ENCODE data around the gene TMX3.

The TMX3 gene, protein sequence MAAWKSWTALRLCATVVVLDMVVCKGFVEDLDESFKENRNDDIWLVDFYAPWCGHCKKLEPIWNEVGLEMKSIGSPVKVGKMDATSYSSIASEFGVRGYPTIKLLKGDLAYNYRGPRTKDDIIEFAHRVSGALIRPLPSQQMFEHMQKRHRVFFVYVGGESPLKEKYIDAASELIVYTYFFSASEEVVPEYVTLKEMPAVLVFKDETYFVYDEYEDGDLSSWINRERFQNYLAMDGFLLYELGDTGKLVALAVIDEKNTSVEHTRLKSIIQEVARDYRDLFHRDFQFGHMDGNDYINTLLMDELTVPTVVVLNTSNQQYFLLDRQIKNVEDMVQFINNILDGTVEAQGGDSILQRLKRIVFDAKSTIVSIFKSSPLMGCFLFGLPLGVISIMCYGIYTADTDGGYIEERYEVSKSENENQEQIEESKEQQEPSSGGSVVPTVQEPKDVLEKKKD

DNA sequence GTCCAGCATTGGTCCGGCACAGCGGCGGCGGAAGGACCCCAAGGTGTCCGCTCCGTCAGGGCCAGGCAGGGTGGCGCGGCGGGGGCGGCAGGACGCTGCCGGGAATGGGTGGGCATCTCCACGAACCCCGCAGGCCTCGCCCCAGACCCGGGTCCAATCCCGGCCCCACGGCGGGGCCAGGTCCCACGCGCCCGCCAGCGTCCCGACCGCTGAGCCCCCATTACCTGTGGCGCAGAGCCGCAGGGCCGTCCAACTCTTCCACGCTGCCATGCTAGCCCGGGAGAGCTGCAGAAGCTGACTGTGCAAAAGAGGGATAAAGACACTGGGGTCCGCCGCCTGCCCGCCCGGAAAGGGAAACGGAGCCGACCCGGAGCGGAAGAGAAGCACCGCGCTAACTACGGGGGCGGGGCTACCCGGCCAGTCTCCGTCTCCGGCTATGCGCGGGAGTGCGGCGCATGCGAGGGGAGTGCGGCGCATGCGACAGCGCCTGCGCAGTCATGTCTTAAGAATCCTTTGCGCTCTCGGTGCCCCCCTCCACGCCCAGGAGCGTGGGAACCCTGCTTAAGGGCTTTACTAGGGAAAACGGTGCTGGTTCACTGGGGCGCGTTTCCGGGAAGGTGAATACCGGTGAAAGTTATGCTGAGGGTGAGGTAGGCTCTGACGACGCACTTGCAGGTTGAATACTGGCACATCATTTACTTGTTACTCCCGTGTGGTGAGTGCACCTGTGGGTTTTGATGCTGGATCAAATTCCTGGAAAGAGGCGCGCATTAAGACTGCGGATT, at the start of gene TMX3:
TMX3 (minus strand) TSS at position 397 of the 785 bp plus-strand sequence; CDS start at position 270, 127 bp downstream.
- DNase-seq: peak; percentile 89

DNA sequence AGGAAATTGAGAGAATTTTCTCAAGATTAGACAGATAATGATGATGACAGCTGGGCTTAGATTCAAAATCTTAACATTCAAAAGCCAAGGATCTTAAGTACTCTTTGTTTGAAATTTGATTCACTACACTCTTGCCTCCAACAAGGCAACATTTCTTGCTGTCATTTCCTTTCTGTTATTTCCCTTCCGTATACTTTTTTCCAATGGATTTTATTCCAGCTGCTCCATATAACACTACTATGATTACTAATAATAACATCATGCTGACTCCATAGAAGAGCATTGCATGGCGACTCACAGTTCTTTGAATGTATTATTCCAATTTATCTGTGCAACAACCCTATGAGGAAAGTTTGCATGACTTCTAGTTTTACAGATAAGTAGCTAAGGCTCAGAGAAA, 49.1 kb upstream of the TMX3 start:
- DNase-seq: no peak

DNA sequence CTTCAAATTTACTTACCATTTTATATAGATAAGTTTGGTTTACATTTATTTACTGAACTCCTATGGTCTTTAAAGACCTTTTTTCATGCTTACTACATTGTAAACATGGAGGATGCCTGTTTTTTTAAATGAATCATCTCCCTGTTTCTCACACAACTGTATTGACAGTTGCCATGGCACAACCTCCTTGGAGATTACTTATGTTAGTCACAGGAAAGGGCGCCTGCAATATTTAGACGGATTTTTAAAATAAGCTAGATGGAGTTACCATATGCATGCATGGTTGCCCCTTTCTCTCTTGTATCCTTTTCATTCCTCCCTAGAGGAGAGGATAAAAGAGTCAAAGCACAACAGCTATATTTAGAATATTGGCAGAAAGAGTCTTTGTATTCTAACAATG, 48.2 kb upstream of the TMX3 start:
- no peak for DNase-seq

DNA sequence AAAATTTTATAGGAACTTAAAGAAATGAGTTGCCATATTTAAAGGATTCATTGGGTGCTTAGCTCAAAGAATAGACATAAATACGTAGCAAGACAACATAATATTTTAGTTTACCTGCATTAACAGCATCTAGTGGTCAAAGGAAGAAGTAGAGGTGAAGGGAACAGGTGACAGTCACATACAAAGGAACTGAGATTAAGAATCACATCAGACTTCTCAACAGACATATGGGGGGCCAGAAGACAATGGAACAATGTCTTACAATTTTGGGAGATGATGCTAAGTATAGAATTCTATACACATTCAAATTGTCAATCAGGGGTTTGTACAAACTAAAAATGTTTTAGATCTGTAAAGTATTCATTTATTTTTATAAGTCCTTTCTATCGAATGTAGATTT, 44.4 kb upstream of the TMX3 start:
- DNase-seq: no peak

DNA sequence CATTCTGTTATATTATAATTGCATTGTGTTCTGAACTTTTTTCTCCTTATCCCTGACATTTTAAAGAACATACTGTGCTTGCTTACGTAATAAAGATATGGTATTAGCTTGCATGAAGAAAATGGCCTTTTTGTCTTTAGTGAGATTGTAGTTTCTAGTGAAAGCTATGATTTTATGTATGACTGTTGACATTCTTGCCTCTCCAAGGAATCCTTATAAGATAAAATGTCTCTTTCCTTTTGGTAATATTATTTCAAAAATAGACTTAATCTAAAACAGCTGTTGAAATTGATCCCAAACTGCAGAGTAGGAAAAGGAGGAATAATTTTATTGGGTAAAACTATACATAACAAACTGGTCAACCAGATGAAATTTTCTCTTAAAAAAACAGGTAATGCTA, 42.2 kb upstream of the TMX3 start:
- no peak for DNase-seq

DNA sequence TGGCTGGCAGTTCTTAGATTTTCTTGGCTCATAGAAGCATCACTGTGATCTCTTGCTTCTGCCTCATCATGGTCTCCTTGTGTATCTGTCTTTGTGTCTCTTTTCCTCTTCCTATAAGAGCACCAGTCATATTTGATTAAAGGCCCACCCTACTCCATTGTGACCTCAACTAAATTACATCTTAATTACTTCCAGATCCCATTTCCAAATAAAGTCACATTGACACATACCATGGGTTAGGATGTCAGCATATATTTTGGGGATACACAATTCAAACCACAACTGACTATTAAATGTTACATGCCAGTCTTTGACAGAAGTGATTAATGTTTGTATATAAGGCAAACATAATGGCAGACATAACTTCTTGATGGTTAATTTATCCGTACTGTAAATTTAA, 27.3 kb upstream of the TMX3 start:
- DNase-seq: no peak

DNA sequence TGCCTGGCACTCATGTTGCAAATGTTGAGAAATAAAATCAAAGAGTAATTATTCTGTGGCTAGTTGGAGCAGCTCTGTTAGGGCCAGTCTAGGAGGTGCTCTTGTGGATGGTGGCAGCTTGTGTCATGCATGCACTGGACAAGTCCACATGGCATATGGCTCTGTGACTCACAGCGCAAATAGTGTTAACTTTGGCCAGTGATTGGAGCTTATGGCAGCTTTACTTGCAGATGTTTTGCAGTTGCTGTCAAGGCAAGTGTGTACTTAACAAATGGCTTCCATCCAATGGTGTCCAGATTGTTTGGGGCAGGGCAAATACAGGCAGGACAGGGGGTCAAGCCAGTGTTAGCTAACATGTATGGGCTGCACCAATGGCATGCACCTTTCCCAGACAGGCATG, 26.1 kb upstream of the TMX3 start:
- no peak for DNase-seq

DNA sequence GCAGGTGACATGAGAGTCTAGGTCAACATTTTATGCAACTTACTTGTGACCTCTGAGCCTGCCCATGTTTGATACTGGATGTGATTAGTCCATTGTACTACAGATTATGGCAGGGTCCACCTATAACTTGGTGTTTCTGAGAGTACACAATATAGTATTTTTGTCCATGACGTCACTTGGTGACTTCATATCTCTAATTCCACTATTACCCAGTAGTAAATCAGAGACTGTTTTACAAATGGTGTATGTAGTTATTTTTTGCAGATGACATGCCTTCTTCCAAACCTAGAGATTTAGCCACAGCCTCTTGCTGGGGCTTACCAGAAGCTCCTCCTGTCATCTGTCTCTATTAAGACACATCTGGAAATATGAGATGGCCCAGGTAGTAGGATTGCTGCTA, 24.6 kb upstream of the TMX3 start:
- no peak for DNase-seq

DNA sequence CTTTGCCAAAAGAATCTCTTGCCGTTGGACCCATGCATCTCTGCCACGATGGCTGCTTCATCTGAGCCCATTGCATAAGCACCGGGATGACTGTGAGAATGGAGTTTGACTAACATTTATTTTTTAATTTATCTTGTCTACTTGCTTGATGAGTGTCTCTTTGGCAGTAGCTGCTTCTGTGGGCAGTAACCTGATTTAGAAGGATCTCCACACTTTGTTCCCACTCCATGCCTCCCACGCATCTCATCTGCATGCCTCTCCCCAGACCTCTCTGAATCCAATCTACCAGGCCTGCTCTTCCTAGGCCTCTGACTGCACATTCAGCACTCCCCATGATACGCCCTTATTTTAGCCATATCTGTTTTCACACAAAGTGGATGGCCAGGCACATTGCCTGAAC, 23.7 kb upstream of the TMX3 start:
- no peak for DNase-seq

DNA sequence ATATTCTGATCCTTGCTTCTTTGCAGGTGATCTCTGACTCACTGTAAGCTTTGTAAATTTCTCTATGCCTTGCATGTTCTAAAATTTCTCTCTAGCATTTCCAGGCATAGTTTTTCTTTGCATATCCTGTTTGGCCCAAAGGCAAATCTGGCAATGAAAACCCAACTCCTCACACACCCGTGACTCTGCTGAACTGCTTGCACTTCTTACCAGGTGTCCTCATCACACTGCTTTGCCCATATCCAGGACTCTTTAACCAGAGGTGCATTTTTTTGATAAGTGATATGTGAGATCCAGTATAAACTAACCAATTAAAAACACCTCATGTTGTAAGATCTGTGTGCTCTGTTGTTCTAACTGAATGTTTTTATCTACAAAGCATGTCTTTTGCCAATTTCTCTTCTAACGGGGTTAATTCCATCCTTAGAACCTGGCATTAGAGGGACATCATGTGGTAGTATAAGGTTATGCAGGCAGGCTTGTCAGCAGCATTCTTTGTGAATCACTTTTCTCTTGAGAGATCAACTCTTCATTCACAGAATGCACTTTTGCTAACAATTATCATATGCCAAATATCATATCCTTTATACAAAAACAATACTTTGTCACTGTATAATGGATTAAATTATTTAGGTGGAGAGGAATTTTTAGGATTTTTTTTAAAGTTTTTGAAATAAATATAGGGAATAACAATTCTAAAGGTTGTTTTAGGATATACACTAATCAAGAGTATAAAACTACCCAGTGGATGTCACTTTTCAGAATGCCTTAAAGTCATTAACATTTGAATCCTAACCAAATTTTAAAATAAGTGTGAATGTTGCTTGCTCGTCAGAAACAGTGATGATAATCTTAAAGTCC, 20.8 kb upstream of the TMX3 start:
- DNase-seq: peak; percentile 39

DNA sequence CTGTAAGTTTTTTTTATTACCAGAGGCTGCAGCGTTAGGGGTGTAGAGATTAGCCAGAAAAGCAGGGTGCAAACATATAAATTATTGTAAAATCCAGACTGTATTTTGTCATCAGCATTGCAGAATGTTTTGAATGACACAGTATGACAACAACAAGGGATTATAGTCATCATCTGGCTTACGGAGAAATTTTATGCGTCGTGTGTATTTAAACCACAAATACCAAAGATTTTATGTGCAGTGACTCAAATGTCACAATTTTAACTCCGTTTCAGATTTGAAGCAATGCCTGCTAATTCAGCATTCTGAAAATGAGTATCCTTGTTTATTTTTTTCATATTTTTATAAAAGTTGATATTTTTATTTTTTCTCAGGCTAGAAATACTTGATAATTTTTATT, 19.4 kb upstream of the TMX3 start:
- no peak for DNase-seq

DNA sequence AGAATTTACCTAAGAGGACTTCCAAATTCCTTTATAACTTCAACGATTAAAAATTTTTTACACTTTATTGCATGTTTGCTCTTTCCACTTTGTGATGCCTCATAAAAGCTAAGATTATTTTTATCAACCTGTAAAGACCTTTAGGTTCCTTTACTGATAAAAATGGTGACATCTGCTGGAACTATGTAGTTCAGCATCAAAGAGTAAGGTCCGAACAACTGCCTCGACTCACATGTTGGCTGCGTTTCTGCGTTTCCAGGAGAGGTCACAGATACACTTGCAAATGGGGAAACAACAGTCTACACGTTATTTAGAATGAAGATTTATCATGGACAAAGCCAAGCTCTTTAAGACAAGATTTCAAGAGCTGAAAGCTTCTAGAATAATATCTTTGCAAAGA, 18.8 kb upstream of the TMX3 start:
- DNase-seq: no peak

DNA sequence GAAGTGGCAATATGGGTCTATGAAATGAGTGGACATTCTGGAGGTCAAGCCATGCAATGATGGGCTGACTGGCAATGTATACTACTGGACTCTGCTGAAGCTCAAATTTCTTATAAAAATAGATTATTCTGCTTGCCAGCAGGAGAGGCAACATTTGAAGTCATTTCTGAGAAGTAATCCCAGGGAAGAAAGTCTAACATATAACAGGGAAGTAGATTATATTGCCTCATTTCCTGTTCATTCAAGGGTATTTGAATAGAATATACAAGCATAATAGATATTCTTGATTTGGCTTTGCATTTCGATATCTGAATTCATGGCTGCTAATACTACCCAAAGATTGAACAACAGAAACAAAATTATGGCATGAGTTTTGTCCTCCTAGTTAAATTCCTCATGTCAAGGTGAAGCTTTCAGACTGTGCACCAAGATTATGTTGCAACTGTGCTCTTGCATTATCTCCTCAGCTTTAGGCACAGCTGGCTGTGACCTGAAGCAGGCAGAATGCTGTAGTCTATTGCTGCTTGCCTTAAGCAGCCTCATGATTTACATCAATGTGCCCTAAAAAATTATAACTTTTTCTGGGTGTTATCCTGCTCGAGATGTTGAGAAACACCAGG, 13.3 kb upstream of the TMX3 start:
- no peak for DNase-seq

DNA sequence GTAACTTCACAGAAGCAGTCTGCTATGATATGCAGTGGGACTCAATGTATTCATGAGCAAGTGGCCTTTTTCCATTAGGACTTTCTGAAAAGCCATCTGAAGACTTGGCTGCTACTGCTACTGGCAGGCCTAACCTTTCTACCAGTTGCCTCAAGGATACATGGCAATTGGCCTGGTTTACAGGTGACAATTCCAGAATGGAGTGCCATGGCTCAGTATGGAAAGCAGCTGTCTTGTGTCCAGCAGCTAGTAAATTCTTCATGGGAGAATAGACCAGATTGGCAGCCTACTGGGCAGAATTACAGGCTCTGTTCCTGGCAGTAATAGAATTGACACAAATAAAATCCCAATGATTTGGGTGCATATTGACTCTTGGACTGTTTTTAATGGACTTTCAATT, 12.6 kb upstream of the TMX3 start:
- DNase-seq: no peak

DNA sequence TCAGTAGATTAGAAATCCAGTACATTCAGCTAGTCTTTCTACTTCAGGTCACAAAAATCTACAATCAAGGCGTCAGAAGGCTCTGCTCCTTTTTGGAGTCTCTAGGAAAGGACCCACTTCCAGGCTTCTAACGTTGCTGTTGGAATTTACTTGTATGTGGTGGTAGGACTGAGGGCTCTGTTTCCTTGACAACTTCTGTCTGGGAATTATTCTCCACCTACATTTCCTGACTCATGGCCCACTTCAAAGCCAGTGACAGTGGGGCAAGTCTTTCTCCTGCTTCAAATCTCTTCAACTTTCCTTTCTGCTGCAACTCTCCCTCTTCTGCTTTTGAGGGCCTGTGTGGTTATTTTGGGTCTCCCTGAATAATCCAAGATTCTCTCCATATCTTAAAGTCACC, 10.4 kb upstream of the TMX3 start:
- DNase-seq: no peak

DNA sequence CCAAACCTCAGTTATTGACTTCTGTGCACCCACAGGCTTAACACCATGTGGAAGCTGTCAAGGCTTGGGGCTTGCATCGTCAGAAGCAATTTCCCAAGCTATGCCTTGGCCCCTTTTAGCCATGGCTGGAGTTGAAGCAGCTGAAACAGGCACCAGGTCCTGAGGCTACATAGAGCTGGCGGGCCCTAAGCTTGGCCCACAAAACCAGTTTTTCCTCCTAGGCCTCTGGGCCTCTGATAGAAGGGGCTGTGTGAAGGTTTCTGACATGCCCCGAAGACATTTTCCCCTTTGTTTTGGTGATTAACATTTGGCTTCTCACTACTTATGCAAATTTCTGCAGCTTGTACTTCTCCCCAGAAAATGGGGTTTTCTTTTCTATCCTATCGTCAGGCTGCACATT, 9.1 kb upstream of the TMX3 start:
- DNase-seq: no peak

DNA sequence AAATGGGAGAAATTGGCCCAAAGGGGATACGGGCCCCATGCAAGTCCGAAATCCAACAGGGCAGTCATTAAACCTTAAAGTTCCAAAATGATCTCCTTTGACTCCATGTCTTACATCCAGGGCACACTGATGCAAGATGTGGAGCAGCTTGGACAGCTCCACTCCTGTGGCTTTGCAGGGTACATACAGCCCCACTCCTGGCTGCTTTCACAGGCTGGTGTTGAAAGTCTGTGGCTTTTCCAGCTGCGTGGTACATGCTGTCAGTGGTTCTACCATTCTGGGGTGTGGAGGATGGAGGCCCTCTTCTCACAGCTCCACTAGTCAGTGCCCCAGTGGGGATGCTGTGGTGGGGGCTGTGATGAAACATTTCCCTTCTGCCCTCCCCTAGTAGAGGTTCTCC, 8.6 kb upstream of the TMX3 start:
- DNase-seq: no peak

DNA sequence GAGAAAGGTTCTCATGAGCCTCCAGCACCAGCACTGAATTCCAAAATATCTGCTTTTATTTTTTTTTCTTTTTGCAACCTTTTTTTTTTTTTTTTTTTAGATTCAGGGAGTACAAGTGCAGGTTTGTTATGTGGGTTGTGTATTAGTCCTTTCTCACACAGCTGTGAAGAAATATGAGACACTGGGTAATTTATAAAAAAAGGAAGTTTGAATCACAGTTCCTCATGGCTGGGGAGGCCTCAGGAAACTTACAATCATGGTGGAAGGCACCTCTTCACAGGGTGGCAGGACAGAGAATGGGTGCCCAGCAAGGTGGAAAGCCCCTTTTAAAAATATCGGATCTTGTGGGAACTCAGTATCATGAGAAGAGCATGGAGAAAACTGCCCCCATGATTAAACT, 7.9 kb upstream of the TMX3 start:
- DNase-seq: no peak

DNA sequence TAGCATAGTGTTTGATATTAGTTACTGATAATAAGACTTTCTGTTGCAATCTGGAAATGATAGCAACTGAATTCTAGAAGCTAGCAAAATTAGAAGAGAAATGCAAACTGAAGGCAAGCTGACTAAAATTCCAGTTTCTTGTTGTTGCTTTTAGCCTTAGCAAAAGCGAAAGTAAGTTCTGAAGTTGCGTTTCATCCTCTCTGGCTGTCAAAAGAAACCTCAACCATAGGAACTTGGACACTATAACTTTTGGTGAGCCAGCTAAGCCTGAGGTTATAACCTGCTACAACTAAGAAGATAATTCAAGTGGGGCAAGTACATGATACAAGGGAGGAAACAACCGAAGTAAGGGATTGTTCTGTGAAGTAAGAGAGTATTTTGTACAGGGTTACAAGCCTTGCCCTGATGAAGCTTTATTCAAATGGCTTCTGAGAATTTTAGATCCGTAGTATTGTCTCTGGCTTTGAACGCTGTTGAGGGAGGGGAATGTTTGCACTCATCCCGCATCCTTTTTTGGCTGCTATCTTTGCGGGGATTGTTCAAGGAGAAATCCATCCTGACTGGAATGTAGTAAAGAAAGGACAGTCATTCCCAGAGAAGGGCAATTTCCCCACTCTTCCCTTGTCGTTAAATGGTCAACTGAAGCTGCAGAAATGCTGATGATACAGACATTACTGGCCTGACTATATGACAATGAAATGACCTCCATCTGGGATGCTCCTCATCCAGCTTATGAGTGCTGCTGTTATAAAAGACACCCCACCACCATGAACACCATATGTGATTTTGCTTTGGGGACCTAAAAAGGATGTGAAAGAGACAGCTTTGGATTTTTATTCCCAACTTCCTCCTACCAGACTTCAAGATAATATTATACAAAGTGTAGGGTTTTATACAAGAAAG, 7.0 kb upstream of the TMX3 start:
- DNase-seq: no peak

DNA sequence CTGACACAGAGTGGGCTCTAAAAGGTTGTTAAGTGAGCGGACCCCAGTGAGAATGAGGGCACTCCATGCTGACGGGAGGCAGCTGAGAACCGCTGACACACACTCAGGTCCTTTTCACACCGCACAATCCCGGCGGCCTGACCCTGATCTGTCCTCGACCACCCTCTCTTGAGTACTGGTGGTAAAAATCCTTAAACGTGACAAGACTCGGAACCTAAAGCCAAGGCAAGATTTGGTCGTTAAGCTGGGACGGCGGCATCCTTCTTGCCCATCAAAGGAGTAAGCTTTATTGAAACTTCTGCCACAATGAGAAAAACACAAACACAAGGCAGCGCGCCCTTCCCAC, 569 bp downstream of the TMX3 start:
- no peak for DNase-seq

DNA sequence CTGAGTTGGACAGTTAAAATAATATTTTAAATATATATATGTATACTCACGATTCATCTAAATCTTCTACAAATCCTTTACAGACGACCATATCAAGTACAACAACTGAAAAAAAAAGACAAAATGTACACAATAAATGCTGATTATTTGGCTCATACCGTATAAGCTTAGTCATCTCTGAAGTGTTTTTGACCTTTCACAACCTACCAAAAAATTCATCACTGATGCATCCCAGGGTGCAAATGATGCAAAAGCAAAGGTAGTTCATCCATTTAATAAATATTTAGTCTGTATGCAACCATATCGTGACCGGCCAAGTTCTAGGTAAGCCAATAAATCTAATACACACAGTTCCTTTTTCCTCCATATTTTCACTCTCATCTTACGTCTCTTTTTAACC, 1.1 kb downstream of the TMX3 start:
- no peak for DNase-seq

DNA sequence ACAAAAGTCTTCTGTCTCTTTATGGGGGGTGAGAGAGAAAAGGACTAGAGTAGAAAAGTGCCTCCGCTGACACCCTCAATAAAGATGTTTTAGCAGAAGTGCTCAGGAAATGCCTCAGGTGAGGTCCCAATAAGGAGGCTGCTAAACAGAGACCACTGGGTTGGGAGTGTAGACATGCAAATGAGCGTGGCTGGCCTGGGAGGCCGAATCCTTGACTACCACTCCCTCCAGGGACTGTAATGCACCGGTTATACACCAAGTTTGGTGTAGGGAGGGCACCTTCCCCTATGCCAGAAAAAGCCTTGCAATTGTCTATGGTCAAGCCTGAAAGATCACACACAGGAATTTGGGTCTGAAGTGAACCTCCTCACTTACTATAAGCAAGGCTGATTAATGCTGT, 1.8 kb downstream of the TMX3 start:
- DNase-seq: no peak

Measured in kidney glomerular epithelial cell (primary cell).